IMR-90 (cell line): ENCODE measurements around the gene KICS2. TPM values are rescaled to one million over a fixed set of nuclear protein-coding genes. Genes with fewer than 3 reads are reported as not detected.
A peak's percentile ranks its signal among the peaks of the same experiment; 100 is the strongest.

Experiments used
- ATAC-seq: fragments of 200-7000 bp; cut with Tn5 transposase; 2 replicates; pipeline ENCODE4 v1.9.1; 2020; ENCODE audit warnings: low read depth, mild to moderate bottlenecking, moderate library complexity
- BruUV-seq: library from RNA; stranded (reverse); fragments of 400-500 nt; replicated peaks from 2 replicates; lab custom pipeline; 2021; lab: Mats Ljungman, UMichigan
- CTCF ChIA-PET: fragments of 300-600 bp; formaldehyde crosslinking; extraction: SDS; loops from one replicate; lab custom pipeline; 2021; ENCODE audit warnings: antibody characterized with exemption; lab: Yijun Ruan, JAX
- POLR2A ChIA-PET: fragments of 300-600 bp; sonication (Branson Sonifier 250); formaldehyde crosslinking; loops from one replicate; lab custom pipeline; 2022; ENCODE audit warnings: antibody characterized with exemption; ENCODE audit not compliant: unreplicated experiment; lab: Charles Lee
- DNase-seq: peaks from one replicate; pipeline ENCODE4 v3.0.0; 2013
- H2AFZ ChIP-seq: replicated peaks from 2 replicates; pipeline ENCODE3; 2013; ENCODE audit warnings: low read length, mild to moderate bottlenecking; ENCODE audit not compliant: poor library complexity
- H2AK5ac ChIP-seq: 2 replicates; pipeline ENCODE4 v1.6.1; 2013; ENCODE audit warnings: low read depth, low read length, inconsistent platforms
- H2AK9ac ChIP-seq: replicated peaks from 2 replicates; pipeline ENCODE3; 2013; ENCODE audit warnings: mild to moderate bottlenecking, low read depth, low read length, moderate library complexity; ENCODE audit not compliant: poor library complexity
- H2BK120ac ChIP-seq: 2 replicates; pipeline ENCODE4 v1.6.1; 2013; ENCODE audit warnings: low read depth, low read length, inconsistent platforms
- H2BK15ac ChIP-seq: 3 replicates; pipeline ENCODE4 v1.6.1; 2013; ENCODE audit warnings: low read depth, low read length, inconsistent platforms
- H2BK20ac ChIP-seq: 2 replicates; pipeline ENCODE4 v1.6.1; 2013; ENCODE audit warnings: low read depth, mild to moderate bottlenecking, inconsistent platforms, low read length, moderate library complexity
- H2BK5ac ChIP-seq: 2 replicates; pipeline ENCODE4 v1.6.1; 2013; ENCODE audit warnings: mild to moderate bottlenecking, low read depth, low read length, inconsistent platforms; ENCODE audit not compliant: poor library complexity, severe bottlenecking
- H3K14ac ChIP-seq: replicated peaks from 2 replicates; pipeline ENCODE4 v1.6.1; 2013; ENCODE audit warnings: low read depth, low read length, inconsistent platforms
- H3K18ac ChIP-seq: 2 replicates; pipeline ENCODE4 v1.6.1; 2013; ENCODE audit warnings: low read depth, low read length, control low read depth
- H3K23ac ChIP-seq: 2 replicates; pipeline ENCODE4 v1.6.1; 2013; ENCODE audit warnings: low read depth, low read length, inconsistent platforms
- H3K27ac ChIP-seq: 2 replicates; pipeline ENCODE4 v1.5.1; 2013; ENCODE audit warnings: mild to moderate bottlenecking, control low read depth, low read length; ENCODE audit not compliant: insufficient read depth
- H3K27me3 ChIP-seq: 2 replicates; pipeline ENCODE4 v1.6.1; 2013; ENCODE audit warnings: low read length; ENCODE audit not compliant: control insufficient read depth, insufficient read depth
- H3K36me3 ChIP-seq: 2 replicates; pipeline ENCODE4 v1.6.1; 2013; ENCODE audit warnings: low read length, mixed read lengths; ENCODE audit not compliant: control insufficient read depth, insufficient read depth
- H3K4ac ChIP-seq: 2 replicates; pipeline ENCODE4 v1.6.1; 2013; ENCODE audit warnings: low read depth, low read length, inconsistent platforms
- H3K4me1 ChIP-seq: 2 replicates; pipeline ENCODE4 v1.6.1; 2013; ENCODE audit warnings: low read length, mixed read lengths; ENCODE audit not compliant: control insufficient read depth, insufficient read depth
- H3K4me2 ChIP-seq: 2 replicates; pipeline ENCODE4 v1.6.1; 2013; ENCODE audit warnings: low read depth, mild to moderate bottlenecking, control low read depth, low read length, moderate library complexity
- H3K4me3 ChIP-seq: 2 replicates; pipeline ENCODE4 v1.5.1; 2013; ENCODE audit warnings: low read depth, mild to moderate bottlenecking, control low read depth, low read length, moderate library complexity; ENCODE audit not compliant: insufficient read depth
- H3K56ac ChIP-seq: 2 replicates; pipeline ENCODE4 v1.6.1; 2013; ENCODE audit warnings: low read length, inconsistent platforms; ENCODE audit not compliant: insufficient read depth; ENCODE audit errors: extremely low read depth
- H3K79me1 ChIP-seq, 2 experiments: 2 replicates each; pipeline ENCODE4 v1.6.1; 2013; ENCODE audit warnings: low read length in 2 of 2, inconsistent platforms in 1 of 2, low read depth in 1 of 2
- H3K9ac ChIP-seq: 2 replicates; pipeline ENCODE4 v1.6.1; 2013; ENCODE audit warnings: low read depth, low read length, control low read depth
- H3K9me1 ChIP-seq: 2 replicates; pipeline ENCODE4 v1.6.1; 2013; ENCODE audit warnings: low read length, inconsistent platforms; ENCODE audit not compliant: insufficient read depth
- H3K9me3 ChIP-seq: 2 replicates; pipeline ENCODE4 v1.6.1; 2013; ENCODE audit warnings: low read length; ENCODE audit not compliant: control insufficient read depth, insufficient read depth
- H4K20me1 ChIP-seq: 2 replicates; pipeline ENCODE4 v1.6.1; 2013; ENCODE audit warnings: low read length, inconsistent platforms; ENCODE audit not compliant: insufficient read depth
- H4K5ac ChIP-seq: 2 replicates; pipeline ENCODE4 v1.6.1; 2013; ENCODE audit warnings: mild to moderate bottlenecking, low read depth, low read length, control low read depth
- H4K8ac ChIP-seq, 2 experiments: 2 replicates each; pipeline ENCODE4 v1.6.1; 2013; ENCODE audit warnings: low read depth in 2 of 2, low read length in 2 of 2, control low read depth in 1 of 2, inconsistent platforms in 1 of 2
- H4K91ac ChIP-seq: 2 replicates; pipeline ENCODE4 v1.6.1; 2013; ENCODE audit warnings: low read depth, low read length, inconsistent platforms; ENCODE audit not compliant: insufficient read depth
- CEBPB ChIP-seq: IDR thresholded peaks from 2 replicates; pipeline ENCODE4 v1.6.1; 2012; ENCODE audit warnings: low read depth, low read length, improper control_type of control experiment
- CHD1 ChIP-seq: IDR thresholded peaks from 2 replicates; pipeline ENCODE4 v1.6.1; 2012; ENCODE audit warnings: low read depth, low read length, improper control_type of control experiment
- MAFK ChIP-seq: IDR thresholded peaks from 2 replicates; pipeline ENCODE4 v1.6.1; 2012; ENCODE audit warnings: low read depth, low read length, improper control_type of control experiment
- dilution Hi-C: fragments of 300-500 bp; cut with HindIII; formaldehyde crosslinking; loops from one replicate; pipeline ENCODE4 v1.14.3; 2018; ENCODE audit warnings: low sequenced_read_pairs; ENCODE audit not compliant: unreplicated experiment
- in situ Hi-C: fragments of 300-500 bp; cut with MboI; formaldehyde crosslinking; loops from 3 replicates; pipeline ENCODE4 v1.14.3; 2019; ENCODE audit warnings: low sequenced_read_pairs, inconsistent platforms, mixed read lengths
- intact Hi-C: fragments of 100-400 bp; cut with micrococcal nuclease; formaldehyde crosslinking; loops from 2 replicates; pipeline ENCODE4 v1.10.0; 2022
- polyA plus RNA-seq, 3 experiments: library from polyadenylated mRNA; depleted of rRNA; stranded (reverse); fragments of >200 nt; gene quantifications; 2 replicates each; pipeline ENCODE4 v1.2.3, GENCODE V29; 2012; ENCODE audit warnings: low replicate concordance in 1 of 3
- total RNA-seq: library from RNA; depleted of rRNA; stranded (reverse); fragments of >200 nt; gene quantifications from 2 replicates; pipeline ENCODE4 v1.2.3, GENCODE V29; 2012

The KICS2 gene
- total and polyA plus RNA-seq, 2 of the 4 experiments (the other 2 are of a cell fraction) = 2.4 to 6.1 TPM

GRCh38 chr12:64216239-64216638 is 5.9 kb downstream of the KICS2 start:
- intact Hi-C loops = no loop called here
- Histone ChIP-seq H3K9me1 (no peaks in the 10 kb centered on the region; the same call in 1 of the 2 replicates), H3K14ac (no peak overlapping the region), H2AK5ac (no peak overlapping the region), H4K8ac (no peak overlapping the region), H4K91ac (no peak overlapping the region), H3K18ac (no peak overlapping the region), H2BK20ac (no peak overlapping the region), H2AK9ac (no peak overlapping the region), H2BK5ac (no peak overlapping the region), H3K79me1 (peaks cover 2 to 7% of the 10 kb centered on the region in 2 experiments; a peak in 3 of 4 replicates), H2BK15ac (no peak overlapping the region), H4K20me1 (no peaks in the 10 kb centered on the region), H3K4me3 (no peak overlapping the region), H2BK120ac (no peak overlapping the region), H3K27me3 (no peaks in the 10 kb centered on the region), H3K9me3 (no peaks in the 10 kb centered on the region), H3K4ac (no peak overlapping the region), H3K9ac (no peak overlapping the region), H3K36me3 (no peaks in the 10 kb centered on the region), H3K27ac (no peak overlapping the region), H3K23ac (no peak overlapping the region), H4K5ac (no peak overlapping the region), H2AFZ (no peak overlapping the region), H3K4me1 (no peaks in the 10 kb centered on the region; the same call in 1 of the 2 replicates), H3K56ac (no peak overlapping the region), H3K4me2 (no peak overlapping the region)
- in situ Hi-C loops = no loop called here
- DNase-seq (no peak), ATAC-seq (no peak)
- no TSS peak for BruUV-seq
- TF ChIP-seq CEBPB (no peak), MAFK (0 out of 2 replicates have a peak, but pooled peaks have one; percentile 18), CHD1 (no peak)
- ChIA-PET POLR2A (no interaction called here), CTCF (no interaction called here)
- dilution Hi-C loops = no loop called here
